CD14-positive monocyte (primary cell): ENCODE measurements around the gene LIX1. TPM values are rescaled to one million over a fixed set of nuclear protein-coding genes. Genes with fewer than 3 reads are reported as not detected.

Experiments
- DNase-seq, 3 donors: peaks; one replicate each; pipeline ENCODE4 v3.0.0-alpha.2; 2011 to 2022
- H2AFZ ChIP-seq: 2 replicates; pipeline ENCODE4 v1.6.0; 2012; ENCODE audit warnings: mild to moderate bottlenecking, low read depth, low read length, inconsistent platforms; ENCODE audit not compliant: insufficient read depth, poor library complexity, severe bottlenecking
- H3K27ac ChIP-seq, 2 donors: 1 replicate in 1 of 2; 2 replicates in 1 of 2; pipeline ENCODE4 v1.5.1; 2012 to 2013; ENCODE audit warnings: low read length in 2 of 2, control low read depth in 1 of 2, inconsistent platforms in 1 of 2, low read depth in 1 of 2, mild to moderate bottlenecking in 1 of 2
- H3K27me3 ChIP-seq, 2 donors: one replicate each; pipeline versions ENCODE4 v1.6.0 to v1.6.1; 2011 to 2013; ENCODE audit warnings: low read length in 2 of 2; ENCODE audit not compliant: control insufficient read depth in 2 of 2, insufficient read depth in 2 of 2
- H3K36me3 ChIP-seq, 2 donors: replicated peaks in 1 of 2; 1 replicate in 1 of 2; 2 replicates in 1 of 2; pipeline versions ENCODE4 v1.5.1 to v1.6.1; 2012 to 2013; ENCODE audit warnings: low read length in 2 of 2, control low read depth in 1 of 2, inconsistent platforms in 1 of 2, mild to moderate bottlenecking in 1 of 2; ENCODE audit not compliant: insufficient read depth in 2 of 2, control insufficient read depth in 1 of 2
- H3K4me1 ChIP-seq, 2 donors: 1 replicate in 1 of 2; 2 replicates in 1 of 2; pipeline versions ENCODE4 v1.5.1 to v1.6.1; 2012 to 2013; ENCODE audit warnings: low read length in 2 of 2, control low read depth in 1 of 2, inconsistent platforms in 1 of 2, mild to moderate bottlenecking in 1 of 2, moderate library complexity in 1 of 2; ENCODE audit not compliant: insufficient read depth in 2 of 2, control insufficient read depth in 1 of 2
- H3K4me2 ChIP-seq: replicated peaks from 2 replicates; pipeline ENCODE3; 2012; ENCODE audit warnings: low read length, moderate library complexity, mild to moderate bottlenecking; ENCODE audit not compliant: poor library complexity, severe bottlenecking; ENCODE audit errors: extremely low read depth
- H3K4me3 ChIP-seq, 3 experiments: fragments of 200-600 bp in 1 of 3; sonication (generic) in 1 of 3; replicated peaks in 1 of 3; 1 replicate in 2 of 3; 2 replicates in 1 of 3; pipeline ENCODE4 v1.5.1; 2011 to 2013; ENCODE audit warnings: low read length in 3 of 3, mild to moderate bottlenecking in 3 of 3, control low read depth in 2 of 3, low read depth in 2 of 3, inconsistent platforms in 1 of 3, moderate library complexity in 1 of 3
- H3K79me2 ChIP-seq: 2 replicates; pipeline ENCODE4 v1.6.0; 2012; ENCODE audit warnings: mild to moderate bottlenecking, control low read depth, inconsistent platforms, low read length, moderate library complexity; ENCODE audit not compliant: insufficient read depth
- H3K9ac ChIP-seq: 2 replicates; pipeline ENCODE4 v1.6.0; 2017; ENCODE audit warnings: low read length, mild to moderate bottlenecking; ENCODE audit not compliant: insufficient read depth, poor library complexity, severe bottlenecking
- H3K9me3 ChIP-seq, 2 donors: replicated peaks in 1 of 2; 1 replicate in 1 of 2; 2 replicates in 1 of 2; pipeline versions ENCODE4 v1.5.1 to v1.6.1; 2012 to 2013; ENCODE audit warnings: low read length in 2 of 2, control low read depth in 1 of 2; ENCODE audit not compliant: control insufficient read depth in 1 of 2, insufficient read depth in 1 of 2
- H4K20me1 ChIP-seq: 2 replicates; pipeline ENCODE4 v1.6.0; 2012; ENCODE audit warnings: mild to moderate bottlenecking, low read length, control low read depth, moderate library complexity; ENCODE audit not compliant: insufficient read depth
- H3K27ac Mint-ChIP-seq, 7 donors: one replicate each; pipeline ENCODE4 v1.8.0; 2020; ENCODE audit warnings: mild to moderate bottlenecking in 7 of 7, mixed read lengths in 7 of 7, moderate library complexity in 6 of 7, inconsistent platforms in 2 of 7
- H3K27me3 Mint-ChIP-seq, 3 donors: one replicate each; pipeline ENCODE4 v1.8.0; 2021 to 2022; ENCODE audit warnings: low read depth in 3 of 3, mild to moderate bottlenecking in 3 of 3, mixed read lengths in 3 of 3, moderate library complexity in 3 of 3, inconsistent platforms in 1 of 3
- H3K36me3 Mint-ChIP-seq, 2 donors: one replicate each; pipeline ENCODE4 v1.8.0; 2020; ENCODE audit warnings: mixed read lengths in 2 of 2, inconsistent platforms in 1 of 2, mild to moderate bottlenecking in 1 of 2
- H3K4me1 Mint-ChIP-seq: one replicate; pipeline ENCODE4 v1.8.0; 2020; ENCODE audit warnings: mild to moderate bottlenecking, mixed read lengths
- H3K4me3 Mint-ChIP-seq, 2 donors: one replicate each; pipeline ENCODE4 v1.8.0; 2020; ENCODE audit warnings: mild to moderate bottlenecking in 2 of 2, mixed read lengths in 2 of 2, moderate library complexity in 1 of 2
- H3K9me3 Mint-ChIP-seq, 7 donors: one replicate each; pipeline ENCODE4 v1.8.0; 2020 to 2022; ENCODE audit warnings: mixed read lengths in 7 of 7, mild to moderate bottlenecking in 6 of 7, moderate library complexity in 6 of 7, inconsistent platforms in 2 of 7
- WGBS: methylation state at CpG from one replicate; pipeline ENCODE4 v1.1.5; 2013; ENCODE audit warnings: missing lambda C conversion rate; ENCODE audit not compliant: insufficient coverage; 5-methylcytosine and 5-hydroxymethylcytosine counted together
- intact Hi-C, 2 donors: fragments of 100-400 bp; cut with micrococcal nuclease; formaldehyde crosslinking; loops; one replicate each; pipeline versions ENCODE4 v1.15.0 to v1.15.1; 2023
- polyA plus RNA-seq, 3 donors: library from polyadenylated mRNA; depleted of rRNA in 1 of 3; unstranded in 2 of 3; stranded (reverse) in 1 of 3; fragments of 300-500 nt in 2 of 3; fragments of >200 nt in 1 of 3; fragmentation: Illumina TruSeq in 2 of 3; gene quantifications; 1 replicate in 2 of 3; 2 replicates in 1 of 3; pipeline ENCODE4 v1.2.3, GENCODE V29; 2012 to 2021
- TF ChIP-seq, protein P1 (sequence below): fragments of 200-600 bp; IDR thresholded peaks from one replicate; pipeline ENCODE4 v1.8.0; 2022; ENCODE audit warnings: antibody characterized with exemption, mild to moderate bottlenecking

LIX1 gene
- polyA plus RNA-seq, 3 donors: not detected

DNA sequence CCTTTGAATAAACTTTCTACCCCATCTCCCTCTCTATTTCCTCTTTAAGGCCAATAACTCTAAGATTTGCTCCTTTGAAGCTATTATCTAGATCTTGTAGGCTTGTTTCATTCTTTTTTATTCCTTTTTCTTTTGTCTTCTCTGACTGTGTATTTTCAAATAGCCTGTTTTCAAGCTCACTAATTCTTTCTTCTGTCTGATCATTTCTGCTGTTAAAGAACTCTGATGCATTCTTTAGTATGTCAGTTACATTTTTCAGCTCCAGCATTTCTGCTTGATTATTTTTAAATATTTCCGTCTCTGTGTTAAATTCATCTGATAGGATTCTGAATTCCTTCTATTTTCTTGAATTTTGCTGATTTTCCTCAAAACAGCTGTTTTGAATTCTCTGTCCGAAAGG, 15.3 kb upstream of the LIX1 start:
- no peak overlapping the region for H3K4me3 Mint-ChIP-seq
- intact Hi-C loops: no loop called here
- H3K79me2 ChIP-seq: no peaks in the 10 kb centered on the region
- no peaks in the 10 kb centered on the region for H3K4me1 Mint-ChIP-seq
- DNase-seq: no peak
- no peaks in the 10 kb centered on the region for H4K20me1 ChIP-seq
- peaks cover 0 to 2% (median 2%) of the 10 kb centered on the region in 3 donors for H3K27me3 Mint-ChIP-seq
- no peaks in the 10 kb centered on the region for H3K27me3 ChIP-seq
- peaks cover 22 to 36% of the 10 kb centered on the region in 2 donors for H3K36me3 ChIP-seq
- peaks cover 21 to 30% (median 26%) of the 10 kb centered on the region in 7 donors for H3K9me3 Mint-ChIP-seq
- H3K27ac Mint-ChIP-seq: no peak overlapping the region
- no CpG with 5 or more reads among the region's 2 CpGs for WGBS
- H3K27ac ChIP-seq: no peak overlapping the region
- no peak overlapping the region for H3K9ac ChIP-seq
- H3K4me3 ChIP-seq: no peak overlapping the region
- H3K9me3 ChIP-seq: peaks cover 11 to 19% of the 10 kb centered on the region in 2 donors
- no peak overlapping the region for H3K4me2 ChIP-seq
- H3K36me3 Mint-ChIP-seq: peaks cover 20 to 29% of the 10 kb centered on the region in 2 donors
- H2AFZ ChIP-seq: no peak overlapping the region
- no peaks in the 10 kb centered on the region for H3K4me1 ChIP-seq
- TF ChIP-seq, protein P1, sequence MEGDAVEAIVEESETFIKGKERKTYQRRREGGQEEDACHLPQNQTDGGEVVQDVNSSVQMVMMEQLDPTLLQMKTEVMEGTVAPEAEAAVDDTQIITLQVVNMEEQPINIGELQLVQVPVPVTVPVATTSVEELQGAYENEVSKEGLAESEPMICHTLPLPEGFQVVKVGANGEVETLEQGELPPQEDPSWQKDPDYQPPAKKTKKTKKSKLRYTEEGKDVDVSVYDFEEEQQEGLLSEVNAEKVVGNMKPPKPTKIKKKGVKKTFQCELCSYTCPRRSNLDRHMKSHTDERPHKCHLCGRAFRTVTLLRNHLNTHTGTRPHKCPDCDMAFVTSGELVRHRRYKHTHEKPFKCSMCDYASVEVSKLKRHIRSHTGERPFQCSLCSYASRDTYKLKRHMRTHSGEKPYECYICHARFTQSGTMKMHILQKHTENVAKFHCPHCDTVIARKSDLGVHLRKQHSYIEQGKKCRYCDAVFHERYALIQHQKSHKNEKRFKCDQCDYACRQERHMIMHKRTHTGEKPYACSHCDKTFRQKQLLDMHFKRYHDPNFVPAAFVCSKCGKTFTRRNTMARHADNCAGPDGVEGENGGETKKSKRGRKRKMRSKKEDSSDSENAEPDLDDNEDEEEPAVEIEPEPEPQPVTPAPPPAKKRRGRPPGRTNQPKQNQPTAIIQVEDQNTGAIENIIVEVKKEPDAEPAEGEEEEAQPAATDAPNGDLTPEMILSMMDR: no peak

DNA sequence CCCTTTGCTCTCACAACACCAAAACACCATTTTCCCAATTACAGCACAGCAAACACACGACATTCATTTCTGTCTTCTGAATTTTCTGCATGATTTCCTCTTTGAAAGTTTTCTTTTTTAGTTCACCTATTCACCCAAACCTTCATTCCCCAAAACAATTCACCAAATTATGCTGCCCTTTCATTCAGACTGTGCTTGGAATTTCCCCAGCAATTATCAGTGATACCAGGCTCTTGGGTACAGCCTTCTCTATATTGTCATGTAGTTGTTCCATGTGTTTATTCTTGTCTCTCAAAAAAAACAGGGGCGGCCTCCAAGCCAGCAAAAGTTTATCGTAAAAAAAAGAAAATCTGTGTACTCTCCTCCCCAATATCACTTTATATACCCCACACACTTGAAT, 9.0 kb upstream of the LIX1 start:
- H3K9ac ChIP-seq: no peak overlapping the region
- H3K4me3 ChIP-seq: no peak overlapping the region
- no peak for DNase-seq
- WGBS: 100% methylated on average over 1 of the region's 3 CpGs
- no peaks in the 10 kb centered on the region for H3K27me3 ChIP-seq
- Mint-ChIP-seq H3K9me3 (peaks cover 0 to 4% (median 3%) of the 10 kb centered on the region in 7 donors), H3K4me3 (no peak overlapping the region), H3K27ac (no peak overlapping the region), H3K4me1 (no peaks in the 10 kb centered on the region), H3K36me3 (no peaks in the 10 kb centered on the region), H3K27me3 (peaks cover 0 to 5% (median under 1%) of the 10 kb centered on the region in 3 donors)
- H4K20me1 ChIP-seq: no peaks in the 10 kb centered on the region
- intact Hi-C loops: no loop called here
- H3K4me2 ChIP-seq: no peak overlapping the region
- H3K79me2 ChIP-seq: no peaks in the 10 kb centered on the region
- H3K9me3 ChIP-seq: no peaks in the 10 kb centered on the region
- no peak overlapping the region for H2AFZ ChIP-seq
- no peaks in the 10 kb centered on the region for H3K36me3 ChIP-seq
- TF ChIP-seq, protein P1: no peak
- H3K4me1 ChIP-seq: no peaks in the 10 kb centered on the region
- no peak overlapping the region for H3K27ac ChIP-seq
